Activated naive CD8-positive, alpha-beta T cell treated with anti-CD3 and anti-CD28 coated beads, Interleukin-2, amount 10 ng/mL, durations not matched to agents 7 days and 5 days (primary cell): ENCODE data around the gene TMEFF2. TPM values are rescaled to one million over a fixed set of nuclear protein-coding genes. Genes with fewer than 3 reads are reported as not detected.

Source experiments
- ATAC-seq: fragments of 150-1000 bp; cut with Tn5 transposase; one replicate; pipeline ENCODE4 v1.10.0; 2021; ENCODE audit warnings: low read depth, moderate library complexity
- POLR2A ChIA-PET: fragments of 350-600 bp; sonication (Branson Sonifier 250); formaldehyde crosslinking; loops from one replicate; lab custom pipeline; 2021; ENCODE audit warnings: antibody characterized with exemption; lab: Charles Lee
- DNase-seq: peaks from one replicate; pipeline ENCODE4 v3.0.0; 2021
- H3K27ac Mint-ChIP-seq: one replicate; pipeline ENCODE4 v1.8.0; 2022; ENCODE audit warnings: mild to moderate bottlenecking, mixed read lengths
- H3K27me3 Mint-ChIP-seq: one replicate; pipeline ENCODE4 v1.8.0; 2022; ENCODE audit warnings: mild to moderate bottlenecking, moderate library complexity, mixed read lengths
- H3K36me3 Mint-ChIP-seq: one replicate; pipeline ENCODE4 v1.8.0; 2021; ENCODE audit warnings: mild to moderate bottlenecking, mixed read lengths
- H3K4me1 Mint-ChIP-seq: one replicate; pipeline ENCODE4 v1.8.0; 2021; ENCODE audit warnings: mixed read lengths
- H3K4me3 Mint-ChIP-seq: one replicate; pipeline ENCODE4 v1.8.0; 2022; ENCODE audit warnings: mild to moderate bottlenecking, moderate library complexity, mixed read lengths
- H3K9me3 Mint-ChIP-seq: one replicate; pipeline ENCODE4 v1.8.0; 2021; ENCODE audit warnings: mixed read lengths
- total RNA-seq, 2 experiments: library from RNA; stranded (reverse); gene quantifications; one replicate each; pipeline ENCODE4 v1.2.3, GENCODE V29; 2021

TMEFF2 gene
- total RNA-seq, 2 experiments from 2014 or later, result not detected

GRCh38 chr2:191945623-191946022, 249.1 kb downstream of the TMEFF2 start:
- no peak for ATAC-seq
- Mint-ChIP-seq H3K36me3 (no peaks in the 10 kb centered on the region), H3K4me3 (no peak overlapping the region), H3K9me3 (no peaks in the 10 kb centered on the region), H3K27ac (no peak overlapping the region), H3K27me3 (peaks cover 12% of the 10 kb centered on the region), H3K4me1 (no peaks in the 10 kb centered on the region)
- no peak for DNase-seq
- POLR2A ChIA-PET, result no interaction called here

- H3K27ac Mint-ChIP-seq, result no peak overlapping the region
- no peaks in the 10 kb centered on the region for H3K4me1 Mint-ChIP-seq
- DNase-seq (no peak), ATAC-seq (no peak)
- H3K27me3 Mint-ChIP-seq, result peaks cover 12% of the 10 kb centered on the region
- no peak overlapping the region for H3K4me3 Mint-ChIP-seq
- no peaks in the 10 kb centered on the region for H3K36me3 Mint-ChIP-seq
- POLR2A ChIA-PET, result no interaction called here
- no peaks in the 10 kb centered on the region for H3K9me3 Mint-ChIP-seq
These were observed 252.0 kb downstream of the TMEFF2 start for GRCh38 chr2:191942739-191943103.

DNA sequence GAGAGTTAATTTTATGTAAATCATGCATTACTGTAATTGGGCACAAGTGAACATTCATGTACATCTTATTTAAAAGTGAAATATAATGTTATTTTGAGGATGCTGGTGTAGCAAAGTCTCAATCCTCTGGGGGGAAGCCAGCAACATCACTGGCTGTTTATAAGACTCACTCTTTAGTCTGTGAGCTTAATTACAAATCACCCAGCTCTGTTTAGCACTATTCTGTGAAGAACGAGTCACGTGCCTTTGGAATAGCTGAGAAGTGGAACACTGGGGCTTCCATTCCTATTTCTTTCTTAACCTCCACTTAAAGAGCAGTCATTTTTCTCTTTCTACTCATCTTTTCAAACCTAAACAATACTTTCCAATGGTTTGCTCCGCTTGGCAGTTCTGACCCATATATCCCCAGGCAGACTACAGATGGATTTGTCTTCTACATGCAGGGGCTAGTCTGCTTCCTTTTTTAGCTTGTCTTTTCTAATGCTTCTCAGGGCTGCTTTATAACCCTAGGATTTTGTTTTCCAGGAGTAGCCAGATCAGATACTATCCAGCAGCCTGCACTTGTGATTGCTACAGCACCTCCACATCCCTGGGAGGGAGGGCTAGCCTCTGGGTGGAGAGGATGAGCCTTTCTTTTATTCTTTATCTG, 252.5 kb downstream of the TMEFF2 start:
- Mint-ChIP-seq H3K27me3 (peaks cover 12% of the 10 kb centered on the region), H3K4me1 (no peaks in the 10 kb centered on the region), H3K9me3 (no peaks in the 10 kb centered on the region), H3K27ac (no peak overlapping the region), H3K36me3 (no peaks in the 10 kb centered on the region), H3K4me3 (no peak overlapping the region)
- DNase-seq, result no peak
- POLR2A ChIA-PET, result no interaction called here
- no peak for ATAC-seq

GRCh38 chr2:191941376-191941929, 253.3 kb downstream of the TMEFF2 start:
- no peak for DNase-seq
- Mint-ChIP-seq H3K36me3 (no peaks in the 10 kb centered on the region), H3K4me3 (no peak overlapping the region), H3K4me1 (no peaks in the 10 kb centered on the region), H3K9me3 (no peaks in the 10 kb centered on the region), H3K27me3 (peaks cover 12% of the 10 kb centered on the region), H3K27ac (no peak overlapping the region)
- ATAC-seq, result no peak
- POLR2A ChIA-PET, result no interaction called here

GRCh38 chr2:191938779-191939178, 256.0 kb downstream of the TMEFF2 start:
- no peaks in the 10 kb centered on the region for H3K36me3 Mint-ChIP-seq
- H3K4me1 Mint-ChIP-seq, result no peaks in the 10 kb centered on the region
- no peak for ATAC-seq
- H3K27me3 Mint-ChIP-seq, result peaks cover 12% of the 10 kb centered on the region
- POLR2A ChIA-PET, result no interaction called here
- no peaks in the 10 kb centered on the region for H3K9me3 Mint-ChIP-seq
- no peak overlapping the region for H3K4me3 Mint-ChIP-seq
- no peak for DNase-seq
- H3K27ac Mint-ChIP-seq, result no peak overlapping the region

DNA sequence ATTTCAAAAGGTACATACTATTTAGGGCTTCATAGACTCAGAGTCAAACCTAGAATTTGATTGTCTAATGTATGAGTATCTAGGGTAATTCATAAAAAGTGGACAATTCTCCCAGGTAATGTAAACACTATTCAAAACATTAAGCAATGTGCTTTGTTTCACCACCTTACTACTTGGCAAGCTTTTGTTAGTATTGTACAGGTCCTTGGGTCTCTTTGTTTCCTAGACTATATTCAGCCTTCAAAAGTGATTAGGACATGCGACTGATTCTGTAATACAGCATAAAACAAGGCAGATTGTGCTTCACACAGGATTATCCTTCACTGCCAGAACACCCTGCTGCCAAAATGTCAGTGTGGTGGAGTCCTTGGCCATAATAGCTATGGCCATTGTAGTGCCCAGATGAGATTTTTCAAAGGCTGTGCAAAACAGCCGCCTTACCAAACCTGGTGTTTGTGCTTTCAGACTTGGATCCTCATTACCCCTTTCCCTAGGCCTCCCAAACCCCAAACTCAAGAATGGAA, 257.8 kb downstream of the TMEFF2 start:
- no peak overlapping the region for H3K27ac Mint-ChIP-seq
- ATAC-seq, result no peak
- H3K9me3 Mint-ChIP-seq, result no peaks in the 10 kb centered on the region
- no peaks in the 10 kb centered on the region for H3K4me1 Mint-ChIP-seq
- POLR2A ChIA-PET, result no interaction called here
- DNase-seq, result no peak
- peaks cover 8% of the 10 kb centered on the region for H3K27me3 Mint-ChIP-seq
- no peaks in the 10 kb centered on the region for H3K36me3 Mint-ChIP-seq
- no peak overlapping the region for H3K4me3 Mint-ChIP-seq

GRCh38 chr2:191935247-191935646, 259.5 kb downstream of the TMEFF2 start:
- Mint-ChIP-seq H3K4me1 (no peaks in the 10 kb centered on the region), H3K9me3 (no peaks in the 10 kb centered on the region), H3K27ac (no peak overlapping the region), H3K4me3 (no peak overlapping the region), H3K27me3 (peaks cover 1% of the 10 kb centered on the region), H3K36me3 (no peaks in the 10 kb centered on the region)
- ATAC-seq (no peak), DNase-seq (no peak)
- POLR2A ChIA-PET, result no interaction called here

GRCh38 chr2:191933307-191934105, 261.2 kb downstream of the TMEFF2 start:
- Mint-ChIP-seq H3K4me3 (no peak overlapping the region), H3K9me3 (no peaks in the 10 kb centered on the region), H3K36me3 (no peaks in the 10 kb centered on the region), H3K27ac (no peak overlapping the region), H3K27me3 (no peaks in the 10 kb centered on the region), H3K4me1 (no peaks in the 10 kb centered on the region)
- DNase-seq, result no peak
- POLR2A ChIA-PET, result no interaction called here
- no peak for ATAC-seq

DNA sequence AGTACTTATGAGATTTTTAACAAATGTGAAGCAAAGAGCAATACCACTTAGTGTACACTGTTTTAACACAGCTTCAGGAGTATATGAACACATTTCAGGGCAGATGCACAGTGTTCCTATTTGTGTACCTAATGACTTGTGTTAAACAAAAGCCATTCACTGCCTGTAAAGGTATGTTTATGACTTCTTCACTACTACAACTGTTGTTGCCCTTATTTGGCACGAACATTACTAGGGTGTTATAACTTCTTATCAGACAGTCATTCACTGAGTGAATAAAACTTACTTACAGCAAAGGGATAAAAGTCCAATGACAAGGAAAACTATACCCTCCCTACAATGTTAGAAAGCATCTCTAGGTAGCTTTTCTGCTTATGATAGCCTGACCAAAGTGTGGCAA, 262.4 kb downstream of the TMEFF2 start:
- DNase-seq (no peak), ATAC-seq (no peak)
- Mint-ChIP-seq H3K27ac (no peak overlapping the region), H3K36me3 (no peaks in the 10 kb centered on the region), H3K4me3 (no peak overlapping the region), H3K27me3 (no peaks in the 10 kb centered on the region), H3K9me3 (no peaks in the 10 kb centered on the region), H3K4me1 (no peaks in the 10 kb centered on the region)
- POLR2A ChIA-PET, result no interaction called here

GRCh38 chr2:191931329-191931728, 263.4 kb downstream of the TMEFF2 start:
- Mint-ChIP-seq H3K36me3 (no peaks in the 10 kb centered on the region), H3K4me1 (no peaks in the 10 kb centered on the region), H3K27me3 (peaks cover 8% of the 10 kb centered on the region), H3K4me3 (no peak overlapping the region), H3K9me3 (no peaks in the 10 kb centered on the region), H3K27ac (no peak overlapping the region)
- ATAC-seq, result no peak
- no peak for DNase-seq
- POLR2A ChIA-PET, result no interaction called here

DNA sequence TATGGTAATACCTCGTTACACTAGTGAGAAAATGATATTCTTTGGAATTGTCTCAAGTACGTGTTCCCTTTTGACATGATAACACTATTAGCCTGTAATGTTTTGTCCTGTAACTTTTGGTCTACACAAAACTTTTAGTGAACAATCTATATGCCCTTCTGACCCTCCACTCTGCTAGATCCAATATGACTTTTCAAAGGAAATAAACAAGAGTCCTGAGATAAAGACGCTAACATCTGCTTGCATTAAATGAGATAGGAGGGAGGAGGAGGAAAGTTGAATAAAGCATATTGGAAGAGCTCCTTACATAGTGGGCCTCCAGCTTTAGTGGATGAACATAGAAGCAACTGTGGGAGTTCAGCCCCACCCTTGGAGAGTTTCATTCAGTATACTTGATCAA, 264.5 kb downstream of the TMEFF2 start:
- Mint-ChIP-seq H3K27me3 (peaks cover 9% of the 10 kb centered on the region), H3K9me3 (no peaks in the 10 kb centered on the region), H3K36me3 (no peaks in the 10 kb centered on the region), H3K27ac (no peak overlapping the region), H3K4me3 (no peak overlapping the region), H3K4me1 (no peaks in the 10 kb centered on the region)
- DNase-seq (no peak), ATAC-seq (no peak)
- POLR2A ChIA-PET, result no interaction called here

- H3K9me3 Mint-ChIP-seq, result no peaks in the 10 kb centered on the region
- ATAC-seq (no peak), DNase-seq (no peak)
- H3K4me1 Mint-ChIP-seq, result no peaks in the 10 kb centered on the region
- no peak overlapping the region for H3K4me3 Mint-ChIP-seq
- peaks cover 12% of the 10 kb centered on the region for H3K27me3 Mint-ChIP-seq
- H3K27ac Mint-ChIP-seq, result no peak overlapping the region
- POLR2A ChIA-PET, result no interaction called here
- no peaks in the 10 kb centered on the region for H3K36me3 Mint-ChIP-seq
These were observed 265.4 kb downstream of the TMEFF2 start for GRCh38 chr2:191929288-191929687.

GRCh38 chr2:191927991-191928390, 266.7 kb downstream of the TMEFF2 start:
- Mint-ChIP-seq H3K4me3 (no peak overlapping the region), H3K36me3 (no peaks in the 10 kb centered on the region), H3K4me1 (no peaks in the 10 kb centered on the region), H3K27me3 (peaks cover 12% of the 10 kb centered on the region), H3K27ac (no peak overlapping the region), H3K9me3 (no peaks in the 10 kb centered on the region)
- POLR2A ChIA-PET, result no interaction called here
- no peak for ATAC-seq
- DNase-seq, result no peak
